Measurements from ENCODE around the gene DPM2.
A peak's percentile ranks its signal among the peaks of the same experiment; 100 is the strongest.

DPM2 gene

GRCh38 chr9:127937388-127938297 lies at the start of gene DPM2:
Gene DPM2 (minus strand): TSS chr9:127937854. CDS start chr9:127937820, 34 bp downstream.
- peak; percentile 83 for DNase-seq (ENCODE audit: low spot score)

- DNase-seq (ENCODE audit: low spot score): no peak
Observed at GRCh38 chr9:127987103-127987614, 49.5 kb upstream of the DPM2 start.

DNA sequence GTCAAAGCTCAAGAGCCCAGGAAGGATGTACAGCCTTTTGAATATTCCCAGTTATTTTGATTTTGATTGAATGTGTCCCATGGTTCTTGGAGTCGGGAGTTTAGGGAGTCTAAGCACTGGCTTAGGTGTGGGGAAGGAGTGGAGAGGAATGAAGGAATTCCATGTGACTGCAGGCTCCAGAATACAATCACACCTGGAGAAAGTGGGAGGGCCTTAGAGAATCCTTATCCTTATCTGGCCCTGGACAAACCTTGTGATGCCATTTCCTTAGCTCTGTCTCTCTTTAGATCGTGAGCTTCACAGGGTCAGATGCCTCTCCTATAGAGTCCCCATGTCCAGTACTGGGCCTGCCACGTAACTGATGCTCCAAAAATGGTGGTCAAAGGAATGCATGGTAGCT lies 47.4 kb upstream of the DPM2 start:
- no peak for DNase-seq (ENCODE audit: low spot score)

DNA sequence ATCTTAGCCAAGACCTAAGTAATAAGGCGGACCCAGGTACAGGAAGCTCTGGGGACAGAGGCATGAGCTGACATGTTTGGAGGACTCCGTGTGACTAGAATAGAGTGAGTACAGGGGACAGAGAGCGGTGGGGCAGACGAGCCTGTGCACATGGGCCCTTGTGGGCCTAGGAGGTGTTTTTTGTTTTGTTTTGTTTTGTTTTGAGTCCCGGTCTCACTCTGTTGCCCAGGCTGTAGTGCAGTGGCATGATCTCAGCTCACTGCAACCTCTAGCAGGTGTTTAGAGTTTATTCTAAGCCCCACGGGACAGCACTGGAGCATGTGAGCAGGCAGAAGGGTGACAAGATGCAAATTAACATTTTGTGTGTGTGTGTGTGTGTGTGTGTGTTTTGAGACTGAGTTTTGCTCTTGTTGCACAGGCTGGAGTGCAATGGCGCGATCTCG lies 46.2 kb upstream of the DPM2 start:
- no peak for DNase-seq (ENCODE audit: low spot score)

GRCh38 chr9:127982912-127983311 lies 45.3 kb upstream of the DPM2 start:
- no peak for DNase-seq (ENCODE audit: low spot score)

- no peak for DNase-seq (ENCODE audit: low spot score)
Observed at GRCh38 chr9:127981559-127982121, 44.0 kb upstream of the DPM2 start.

GRCh38 chr9:127980706-127981558 lies 43.3 kb upstream of the DPM2 start, which contains the start of gene EEIG1:
Gene EEIG1 (minus strand): TSS chr9:127980989. CDS start chr9:127980137, 852 bp downstream.
- DNase-seq (ENCODE audit: low spot score): peak; percentile 97

DNA sequence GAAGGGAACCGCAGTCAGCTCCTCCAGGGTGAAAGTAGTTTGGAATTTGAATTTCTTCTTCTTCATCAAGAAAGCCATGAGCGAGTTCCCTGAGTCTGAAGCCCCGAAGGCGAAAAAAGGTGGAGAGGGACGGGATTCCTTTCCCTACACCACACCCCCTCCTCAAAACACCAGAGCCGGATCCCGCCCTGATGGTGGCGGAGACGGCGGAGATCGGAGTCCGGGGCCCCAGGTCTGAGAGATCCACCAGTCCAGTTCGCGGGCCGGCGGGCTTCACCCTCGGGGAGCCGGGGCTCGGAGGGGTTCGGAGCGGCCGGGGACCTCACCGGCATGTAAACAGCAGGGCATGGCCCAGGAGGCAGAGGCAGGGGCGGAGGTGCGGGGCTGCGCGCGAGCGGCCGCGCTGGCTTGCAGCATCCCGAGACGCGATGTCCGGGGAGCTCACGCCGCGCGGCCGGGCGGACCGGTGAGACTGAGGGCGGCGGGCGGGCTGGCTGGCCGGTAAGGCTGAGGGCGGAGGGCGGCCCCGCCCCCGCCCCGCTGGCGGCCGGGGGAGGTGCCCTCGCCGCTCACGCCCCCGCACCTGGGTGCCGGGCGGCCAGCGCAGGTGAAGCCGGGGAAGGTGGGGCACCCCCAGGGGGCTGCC lies 42.5 kb upstream of the DPM2 start:
- DNase-seq (ENCODE audit: low spot score): no peak

DNA sequence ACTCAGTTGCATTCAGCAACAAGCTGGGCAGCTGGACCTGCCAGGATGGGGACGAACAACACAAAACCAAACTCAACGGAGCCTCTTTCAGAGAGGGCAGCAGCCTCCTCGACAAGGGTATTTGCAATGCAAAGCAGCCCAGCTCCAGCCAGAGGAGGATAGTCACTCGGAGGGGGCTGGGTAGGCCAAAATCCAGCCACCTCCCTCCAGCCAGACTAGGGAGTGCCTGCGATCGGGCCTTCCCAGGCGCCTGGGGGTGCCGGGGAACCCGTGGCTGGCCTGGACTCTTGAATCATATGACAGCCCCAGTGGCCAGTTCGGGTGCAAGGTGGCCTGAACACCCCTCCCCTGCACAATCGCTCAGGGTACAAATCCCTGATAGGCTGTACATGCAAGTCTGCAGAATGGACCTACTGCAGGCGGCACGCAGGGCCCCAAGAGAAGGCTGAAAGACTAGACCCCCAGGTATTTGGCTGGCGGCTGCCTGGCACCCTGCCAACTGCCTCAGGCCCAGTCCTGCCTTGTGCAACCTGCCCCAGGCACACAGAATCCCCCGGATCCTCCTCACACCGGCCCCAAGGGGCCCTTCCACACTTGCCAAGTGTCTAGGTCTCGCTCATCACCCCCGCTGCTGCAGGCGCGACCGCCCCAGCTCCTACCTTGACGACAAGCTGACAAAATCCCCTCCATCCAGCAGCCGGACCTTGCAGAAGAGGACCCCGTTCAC lies 41.8 kb upstream of the DPM2 start:
- DNase-seq (ENCODE audit: low spot score): peak; percentile 94

DNA sequence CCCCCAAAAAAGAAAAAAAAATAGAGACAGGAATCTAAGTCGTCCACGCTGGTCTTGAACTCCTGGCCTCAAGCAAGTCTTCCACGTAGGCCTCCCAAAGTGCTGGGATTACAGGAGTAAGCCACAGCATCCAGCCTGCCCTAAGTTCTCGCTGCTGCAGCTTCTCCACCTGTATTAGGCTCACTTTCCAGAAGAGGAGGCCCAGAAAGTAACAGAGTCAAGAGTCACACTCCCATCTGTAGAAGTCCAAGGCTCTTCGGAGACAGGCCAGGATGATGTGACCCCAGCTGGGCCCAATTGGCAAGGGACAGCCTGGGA lies 41.3 kb upstream of the DPM2 start:
- no peak for DNase-seq (ENCODE audit: low spot score)

DNA sequence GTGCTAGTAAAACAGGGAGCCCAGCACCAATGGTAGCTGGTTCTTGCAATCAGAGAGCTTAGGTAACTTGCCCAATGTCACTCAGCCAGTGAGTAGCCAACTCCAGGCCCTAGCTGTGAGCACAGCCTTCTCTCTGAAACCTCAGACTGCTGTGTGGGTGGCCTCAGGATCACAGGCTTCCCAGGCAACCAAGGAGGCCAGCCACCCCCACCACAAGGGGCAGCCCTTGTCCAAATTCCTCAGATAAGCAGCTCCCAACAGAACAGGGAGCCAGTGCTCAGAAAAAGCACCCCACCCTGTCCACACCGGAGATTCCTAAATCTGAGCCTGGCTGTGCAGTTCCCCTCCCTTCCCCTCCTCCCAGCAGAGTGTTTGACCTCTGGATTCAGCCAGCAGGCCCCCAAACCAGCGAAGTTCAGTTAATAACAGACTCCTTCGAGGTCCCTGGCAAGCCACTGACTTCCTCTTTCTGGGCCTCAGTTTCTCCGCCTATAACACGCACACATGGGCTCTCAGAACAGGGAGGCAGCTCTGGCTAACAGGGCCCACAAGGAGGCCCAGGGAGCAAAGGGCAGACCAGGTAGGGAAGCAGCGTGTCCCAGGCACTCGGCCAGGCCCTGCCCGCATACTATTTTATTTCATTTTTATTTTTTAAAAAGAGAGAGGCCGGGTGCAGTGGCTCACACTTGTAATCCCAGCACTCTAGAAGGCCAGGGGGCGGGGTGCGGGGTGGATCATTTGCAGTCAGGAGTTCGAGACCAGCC lies 40.4 kb upstream of the DPM2 start:
- DNase-seq (ENCODE audit: low spot score): no peak

DNA sequence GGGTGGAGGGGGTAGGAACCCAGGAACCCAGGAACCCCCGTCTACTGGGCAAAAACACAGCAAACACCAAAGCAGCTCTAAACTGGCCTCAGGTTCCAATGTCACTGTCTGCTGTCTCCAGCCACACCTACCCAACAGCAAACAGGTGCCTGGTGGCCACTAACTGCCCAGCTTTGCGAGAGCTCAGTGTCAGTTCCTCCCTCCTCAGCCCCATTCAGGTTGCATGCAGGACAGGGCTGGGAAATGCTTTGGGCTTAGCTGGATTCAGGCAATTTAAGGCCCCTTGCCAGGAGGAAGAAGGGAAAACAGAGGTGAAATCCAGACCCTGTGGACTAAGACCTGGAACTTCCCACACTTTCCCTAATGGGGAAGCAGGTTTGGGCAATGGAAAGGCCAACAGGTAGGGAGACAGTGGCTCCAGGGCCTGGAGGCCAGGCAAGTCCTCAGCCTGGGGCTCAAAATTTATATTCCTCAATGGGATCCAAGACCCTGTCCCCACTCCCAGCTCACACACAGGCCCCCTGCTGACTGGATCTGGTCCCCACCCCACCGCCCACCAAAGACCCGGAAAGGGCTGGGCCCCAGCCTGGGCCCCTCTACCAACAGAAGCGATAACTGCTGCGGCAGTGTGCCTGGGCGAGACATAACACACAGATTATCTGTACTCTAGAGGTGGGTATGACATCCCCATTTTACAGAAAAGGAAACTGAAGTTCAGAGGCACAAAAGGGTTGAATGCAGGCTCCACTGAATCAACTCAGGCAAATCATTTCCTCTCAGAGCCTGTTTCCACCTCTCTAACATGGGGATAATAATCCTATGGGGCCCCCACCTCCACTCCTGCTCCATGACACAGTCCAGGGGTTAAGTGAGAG lies 39.6 kb upstream of the DPM2 start:
- DNase-seq (ENCODE audit: low spot score): no peak

GRCh38 chr9:127976498-127976897 lies 38.8 kb upstream of the DPM2 start:
- DNase-seq (ENCODE audit: low spot score): no peak

DNA sequence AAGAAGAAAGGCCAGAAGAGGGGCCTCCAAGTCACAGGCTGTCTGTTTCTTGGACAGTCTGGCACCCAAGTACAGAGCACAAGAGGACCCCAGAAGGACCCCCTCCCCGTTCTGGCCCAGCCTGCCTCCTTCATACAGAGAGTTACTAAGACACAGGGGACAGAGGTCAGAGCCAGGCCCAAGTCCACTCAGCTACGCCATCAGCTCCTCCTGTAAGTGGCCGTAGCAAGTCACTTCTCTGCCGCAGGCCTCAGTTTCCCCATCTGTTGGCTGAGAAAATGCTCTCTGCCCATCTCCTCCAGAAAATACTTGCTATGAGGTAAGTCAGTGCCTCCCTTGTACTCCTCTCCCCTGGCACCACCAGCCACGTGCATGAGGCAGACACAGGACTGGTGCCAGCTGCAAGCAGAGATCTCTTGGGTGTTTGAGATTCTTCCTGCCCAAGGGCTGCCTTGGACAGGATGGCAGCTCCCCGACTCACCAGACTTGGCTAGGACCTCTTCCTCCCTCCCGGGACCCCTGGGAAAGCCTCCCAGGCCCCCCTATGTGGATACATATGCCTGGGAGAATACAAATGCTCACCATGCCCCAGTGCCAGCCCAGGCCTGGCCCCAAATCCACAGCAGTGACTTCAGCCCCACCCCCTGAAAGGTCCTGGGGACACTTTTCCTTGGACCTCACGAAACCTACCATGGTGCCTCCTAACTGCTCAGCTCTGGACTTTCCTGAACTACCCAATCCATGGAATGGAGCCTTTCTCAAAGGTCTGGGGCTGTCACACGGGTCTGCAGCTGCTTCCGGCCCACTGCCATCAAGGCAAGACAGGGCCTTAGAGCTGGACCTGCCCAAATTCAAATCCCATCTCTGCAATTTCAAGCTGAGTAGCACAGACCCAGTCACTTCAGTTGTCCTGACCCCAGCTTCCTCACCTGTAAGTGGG lies 38.0 kb upstream of the DPM2 start:
- DNase-seq (ENCODE audit: low spot score): no peak

- DNase-seq (ENCODE audit: low spot score): no peak
Observed at GRCh38 chr9:127974769-127975261, 37.2 kb upstream of the DPM2 start.

DNA sequence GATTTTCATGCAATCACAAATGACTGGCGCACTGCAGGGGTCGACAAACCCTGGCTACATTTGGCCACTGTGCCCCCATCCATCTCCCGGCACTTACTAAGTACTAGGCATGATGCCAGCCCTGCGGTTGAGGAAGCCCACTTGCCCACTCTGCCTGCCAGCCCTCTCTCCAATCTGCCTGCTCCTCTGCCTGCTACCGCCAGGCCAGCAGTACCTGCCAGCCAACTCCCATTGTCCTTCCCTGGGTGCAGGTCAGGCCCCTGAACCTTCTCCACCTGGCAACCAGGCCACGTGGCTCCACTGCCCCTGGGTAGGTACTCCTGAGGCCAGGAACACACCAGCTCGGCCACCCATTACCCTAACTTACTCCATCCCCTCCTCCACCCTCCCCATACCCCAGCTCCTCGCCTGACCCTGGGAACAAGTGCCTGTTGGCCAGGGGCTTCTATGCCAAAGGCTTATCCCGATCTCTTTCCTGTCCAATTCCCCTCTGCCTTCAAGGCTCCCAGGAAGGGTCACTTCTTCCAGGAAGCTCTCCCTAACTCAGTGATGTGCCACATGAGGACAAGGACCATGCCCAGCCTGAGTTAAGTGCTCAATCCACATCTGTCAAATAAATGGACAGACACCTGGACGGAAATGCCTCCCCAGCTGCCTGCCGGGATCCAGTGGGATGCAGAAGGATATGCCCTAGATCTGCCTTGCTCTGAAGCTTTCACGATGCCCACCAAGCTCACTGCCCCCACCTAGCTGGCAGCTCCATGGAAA lies 36.5 kb upstream of the DPM2 start:
- no peak for DNase-seq (ENCODE audit: low spot score)
